ENCODE data around the gene NENF. TPM values are rescaled to one million over a fixed set of nuclear protein-coding genes. Genes with fewer than 3 reads are reported as not detected.
A peak's percentile ranks its signal among the peaks of the same experiment; 100 is the strongest.

NENF gene
- total RNA-seq, 1 experiment from 2014 or later = 140 TPM

DNA sequence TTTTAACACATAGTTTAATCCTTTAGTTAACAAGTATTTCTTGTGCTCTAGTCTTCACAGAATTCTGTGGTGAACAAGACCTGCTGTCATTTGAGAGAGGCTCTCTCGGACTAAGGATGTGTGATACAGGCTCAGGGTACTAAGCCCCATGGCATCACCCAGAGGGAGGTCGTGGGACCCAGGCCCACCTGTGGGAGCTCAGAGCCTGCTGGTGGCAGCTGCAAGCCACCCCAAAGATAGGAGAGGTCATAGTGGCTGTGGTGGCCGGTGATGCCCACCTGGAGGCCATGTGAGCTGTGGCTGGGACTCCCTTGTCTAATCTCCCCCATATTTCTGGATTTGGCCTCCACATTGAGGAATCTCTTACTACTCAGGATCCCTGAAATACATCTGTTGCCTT is 22.0 kb downstream of the NENF start:
- no peak for DNase-seq (ENCODE audit: low read depth)
- in situ Hi-C loops (cut with HindIII; ENCODE audit: low pct_unique_long_range_greater_than_20kb, low sequenced_read_pairs) = no loop called here

DNA sequence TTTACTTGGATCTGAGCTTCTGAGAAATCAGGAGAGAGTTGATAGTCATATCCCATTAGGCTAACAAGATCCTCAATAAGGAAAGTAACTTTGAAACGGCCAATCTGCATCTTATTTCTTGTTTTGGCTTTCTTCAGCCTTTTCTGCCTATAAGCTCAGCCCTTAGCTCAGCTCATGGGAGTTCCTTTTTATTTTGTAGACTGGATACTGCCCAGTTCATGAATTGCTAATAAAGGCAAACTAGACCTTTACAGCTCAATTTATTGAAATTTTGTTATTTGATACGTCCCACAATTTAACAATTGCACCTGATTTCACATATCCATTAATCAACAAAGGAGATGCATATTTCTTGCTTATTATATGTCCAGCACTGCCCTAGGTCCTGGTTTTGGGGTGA is 22.7 kb downstream of the NENF start:
- in situ Hi-C loops (cut with HindIII; ENCODE audit: low pct_unique_long_range_greater_than_20kb, low sequenced_read_pairs) = no loop called here
- no peak for DNase-seq (ENCODE audit: low read depth)

- in situ Hi-C loops (cut with HindIII; ENCODE audit: low pct_unique_long_range_greater_than_20kb, low sequenced_read_pairs) = no loop called here
- DNase-seq (ENCODE audit: low read depth) = peak; percentile 59
Observed at GRCh38 chr1:212455803-212456528, 23.2 kb downstream of the NENF start.

DNA sequence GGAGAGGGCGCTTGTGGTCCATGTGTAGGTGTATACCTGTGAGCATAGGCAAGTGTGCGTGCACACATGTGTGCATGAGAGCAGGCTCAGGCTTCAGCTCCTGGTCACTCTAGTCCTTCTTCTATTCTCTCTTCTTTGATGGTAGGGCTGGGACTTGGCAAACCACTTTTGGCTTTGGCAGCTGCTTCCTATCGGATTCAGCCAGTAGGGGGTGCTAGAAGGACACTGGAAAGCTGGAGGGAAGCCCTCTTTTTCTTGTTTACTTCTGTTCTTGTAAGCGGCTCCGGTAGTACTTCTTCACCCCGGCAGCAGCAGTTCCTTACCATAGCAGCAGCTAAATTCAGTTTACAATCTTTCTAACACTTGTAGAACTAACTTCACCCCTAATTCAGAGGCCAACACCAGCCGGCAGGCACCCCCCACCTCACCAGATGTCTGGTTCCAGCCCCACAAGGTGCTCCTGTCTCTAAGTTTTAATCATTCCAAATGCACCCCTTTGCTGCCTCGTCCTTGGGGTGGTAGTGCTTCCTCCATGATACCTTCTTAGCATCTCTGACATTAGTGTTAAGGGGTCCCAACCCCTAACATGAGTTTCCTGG is 25.1 kb downstream of the NENF start:
- in situ Hi-C loops (cut with HindIII; ENCODE audit: low pct_unique_long_range_greater_than_20kb, low sequenced_read_pairs) = no loop called here

GRCh38 chr1:212458817-212459216 is 26.1 kb downstream of the NENF start:
- in situ Hi-C loops (cut with HindIII; ENCODE audit: low pct_unique_long_range_greater_than_20kb, low sequenced_read_pairs) = no loop called here
- DNase-seq (ENCODE audit: low read depth) = no peak

More for the DNA sequence above, 25.1 kb downstream of the NENF start:
- peak; percentile 43 for DNase-seq (ENCODE audit: low read depth)

DNA sequence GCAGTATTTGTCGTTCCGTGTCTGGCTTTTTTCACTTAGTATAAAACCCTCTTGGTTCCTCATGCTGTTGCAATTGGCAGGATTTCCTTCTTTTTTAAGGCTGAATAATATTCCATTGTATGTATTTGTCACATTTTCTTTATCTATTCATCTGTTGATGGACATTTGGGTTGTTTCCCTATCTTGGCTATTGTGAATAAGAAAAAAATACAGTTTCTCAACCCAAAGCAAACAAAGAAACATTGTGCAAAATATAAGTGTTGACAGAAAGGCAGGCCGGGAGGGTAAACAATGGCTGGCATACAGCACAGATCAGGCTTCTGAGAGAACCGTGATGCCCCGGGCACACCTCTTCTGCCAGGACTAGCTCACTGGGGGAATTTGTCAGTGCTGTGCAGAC is 26.9 kb downstream of the NENF start:
- in situ Hi-C loops (cut with HindIII; ENCODE audit: low pct_unique_long_range_greater_than_20kb, low sequenced_read_pairs) = no loop called here
- no peak for DNase-seq (ENCODE audit: low read depth)

- no peak for DNase-seq (ENCODE audit: low read depth)
Observed at GRCh38 chr1:212460376-212460775, 27.7 kb downstream of the NENF start.

GRCh38 chr1:212461916-212462660 is 29.4 kb downstream of the NENF start:
- in situ Hi-C loops (cut with HindIII; ENCODE audit: low pct_unique_long_range_greater_than_20kb, low sequenced_read_pairs) = no loop called here
- no peak for DNase-seq (ENCODE audit: low read depth)

More at GRCh38 chr1:212460376-212460775, 27.7 kb downstream of the NENF start:
- in situ Hi-C loops (cut with HindIII; ENCODE audit: low pct_unique_long_range_greater_than_20kb, low sequenced_read_pairs) = no loop called here

GRCh38 chr1:212463565-212464285 is 31.0 kb downstream of the NENF start:
- no peak for DNase-seq (ENCODE audit: low read depth)
- in situ Hi-C loops (cut with HindIII; ENCODE audit: low pct_unique_long_range_greater_than_20kb, low sequenced_read_pairs) = no loop called here

- in situ Hi-C loops (cut with HindIII; ENCODE audit: low pct_unique_long_range_greater_than_20kb, low sequenced_read_pairs) = no loop called here
- no peak for DNase-seq (ENCODE audit: low read depth)
Observed at GRCh38 chr1:212465311-212465710, 32.6 kb downstream of the NENF start.

GRCh38 chr1:212466437-212466836 is 33.7 kb downstream of the NENF start:
- no peak for DNase-seq (ENCODE audit: low read depth)
- in situ Hi-C loops (cut with HindIII; ENCODE audit: low pct_unique_long_range_greater_than_20kb, low sequenced_read_pairs) = no loop called here

GRCh38 chr1:212466898-212467650 is 34.4 kb downstream of the NENF start:
- no peak for DNase-seq (ENCODE audit: low read depth)
- in situ Hi-C loops (cut with HindIII; ENCODE audit: low pct_unique_long_range_greater_than_20kb, low sequenced_read_pairs) = no loop called here

DNA sequence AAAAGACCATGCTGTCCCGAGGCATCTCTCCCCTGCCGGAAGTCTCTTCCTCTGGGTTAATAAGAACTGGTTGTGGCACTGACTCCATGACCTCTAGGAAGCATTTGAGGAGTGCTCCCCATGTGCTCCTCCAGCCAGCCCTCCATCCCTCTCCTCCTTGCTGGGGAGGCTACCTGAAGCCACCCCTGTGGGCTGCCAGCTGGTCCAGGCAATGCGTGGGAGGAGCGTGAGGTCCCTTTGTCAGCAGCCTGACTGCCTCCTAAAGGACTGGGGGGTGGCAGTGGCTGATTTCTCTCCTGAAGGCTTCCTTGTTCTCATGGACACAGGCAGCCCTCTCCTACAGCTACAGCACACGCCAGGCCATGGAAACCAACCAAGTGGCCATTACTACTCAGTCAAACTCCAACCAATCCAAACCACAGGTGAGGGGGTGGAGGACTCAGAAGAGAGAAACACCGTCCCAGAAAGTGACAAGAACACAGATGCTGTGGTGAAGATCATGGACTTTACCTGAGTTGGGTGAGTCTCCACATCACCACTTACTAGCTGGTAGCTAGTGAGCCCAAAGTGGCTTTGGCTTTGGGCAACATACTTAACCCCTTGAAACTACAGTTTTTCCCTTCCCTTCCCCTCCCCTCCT is 35.2 kb downstream of the NENF start:
- in situ Hi-C loops (cut with HindIII; ENCODE audit: low pct_unique_long_range_greater_than_20kb, low sequenced_read_pairs) = no loop called here
- DNase-seq (ENCODE audit: low read depth) = no peak

GRCh38 chr1:212470059-212470458 is 37.3 kb downstream of the NENF start:
- DNase-seq (ENCODE audit: low read depth) = peak; percentile 78
- in situ Hi-C loops (cut with HindIII; ENCODE audit: low pct_unique_long_range_greater_than_20kb, low sequenced_read_pairs) = no loop called here

DNA sequence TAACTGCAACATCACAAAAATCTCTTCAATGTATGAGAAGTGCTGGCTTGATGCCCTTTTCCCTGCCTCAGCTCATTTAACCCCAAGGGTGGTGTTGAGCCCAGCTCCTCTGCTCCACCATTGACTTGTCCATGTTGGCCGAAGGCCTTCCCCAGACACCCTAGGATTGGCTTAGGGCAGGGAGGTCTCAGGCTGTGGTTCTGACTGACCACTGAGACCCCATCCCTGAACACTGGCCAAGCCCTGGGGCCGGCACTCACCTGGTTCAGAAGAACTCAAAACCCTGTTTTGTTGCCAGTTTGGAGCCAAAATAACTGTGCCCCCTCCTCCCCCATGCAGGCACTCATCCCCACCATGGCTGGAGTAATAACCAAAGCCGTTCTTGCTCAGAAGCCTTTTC is 38.6 kb downstream of the NENF start:
- in situ Hi-C loops (cut with HindIII; ENCODE audit: low pct_unique_long_range_greater_than_20kb, low sequenced_read_pairs) = no loop called here
- no peak for DNase-seq (ENCODE audit: low read depth)

GRCh38 chr1:212471891-212472675 is 39.4 kb downstream of the NENF start:
- no peak for DNase-seq (ENCODE audit: low read depth)
- in situ Hi-C loops (cut with HindIII; ENCODE audit: low pct_unique_long_range_greater_than_20kb, low sequenced_read_pairs) = no loop called here

- no peak for DNase-seq (ENCODE audit: low read depth)
- in situ Hi-C loops (cut with HindIII; ENCODE audit: low pct_unique_long_range_greater_than_20kb, low sequenced_read_pairs) = no loop called here
Observed at GRCh38 chr1:212473729-212474128, 41.0 kb downstream of the NENF start.
